GM13977 (cell line): ENCODE measurements around the gene LIPG.
"Not testable (repeated sequence)": the region's sequence is repeated elsewhere in the genome, so short reads cannot be mapped to it uniquely, and the experiment has no call there.

Source experiments
- DNase-seq: peaks from one replicate; pipeline ENCODE4 v3.0.0; 2012; ENCODE audit warnings: low spot score
- CTCF ChIP-seq: IDR thresholded peaks from 2 replicates; pipeline ENCODE4 v1.5.1; 2012; ENCODE audit warnings: mild to moderate bottlenecking, control low read depth; ENCODE audit not compliant: insufficient read depth; ENCODE audit errors: extremely low read depth, missing control alignments
- in situ Hi-C: fragments of 300-500 bp; cut with MboI; formaldehyde crosslinking; loops from one replicate; pipeline ENCODE4 v1.12.0; 2022; ENCODE audit warnings: low sequenced_read_pairs, low pct_unique_long_range_greater_than_20kb, mixed read lengths, inconsistent platforms; ENCODE audit not compliant: unreplicated experiment

LIPG gene

GRCh38 chr18:49584394-49584793, 22.5 kb downstream of the LIPG start:
- no peak for DNase-seq
- no peak for TF ChIP-seq CTCF
- in situ Hi-C loops: no loop called here

- DNase-seq, in situ Hi-C loops: not testable (repeated sequence)
These were observed 23.1 kb downstream of the LIPG start for GRCh38 chr18:49584951-49585350.

GRCh38 chr18:49585781-49586663, 24.2 kb downstream of the LIPG start:
- in situ Hi-C loops: no loop called here
- TF ChIP-seq CTCF: no peak
- no peak for DNase-seq

- in situ Hi-C loops: no loop called here
- TF ChIP-seq CTCF: no peak
- no peak for DNase-seq
These were observed 26.3 kb downstream of the LIPG start for GRCh38 chr18:49588171-49588570.

- TF ChIP-seq CTCF: no peak
- DNase-seq: no peak
- in situ Hi-C loops: no loop called here
These were observed 27.1 kb downstream of the LIPG start for GRCh38 chr18:49588971-49589370.

- no peak for TF ChIP-seq CTCF
- DNase-seq: no peak
- in situ Hi-C loops: no loop called here
These were observed 28.8 kb downstream of the LIPG start for GRCh38 chr18:49590608-49591007.

GRCh38 chr18:49591271-49591670, 29.4 kb downstream of the LIPG start:
- in situ Hi-C loops: no loop called here
- no peak for TF ChIP-seq CTCF
- DNase-seq: no peak
